SKM-1 (cell line): Measurements from ENCODE around the gene TPCN2.
"Not testable (repeated sequence)": the region's sequence is repeated elsewhere in the genome, so short reads cannot be mapped to it uniquely, and the experiment has no call there.

ENCODE experiments used
- DNase-seq: peaks from one replicate; lab custom pipeline; 2025; ENCODE audit not compliant: unreplicated experiment; lab: John Stamatoyannopoulos, UW

Gene TPCN2

GRCh38 chr11:69123593-69124545, 75.1 kb downstream of the TPCN2 start:
- DNase-seq: no peak

- no peak for DNase-seq
These were observed 77.1 kb downstream of the TPCN2 start for GRCh38 chr11:69125861-69126260.

- DNase-seq: no peak
These were observed 77.6 kb downstream of the TPCN2 start for GRCh38 chr11:69126286-69126685.

GRCh38 chr11:69127081-69127850, 78.5 kb downstream of the TPCN2 start:
- DNase-seq: no peak

- DNase-seq: no peak
These were observed 79.2 kb downstream of the TPCN2 start for GRCh38 chr11:69127884-69128283.

GRCh38 chr11:69129053-69129452, 80.3 kb downstream of the TPCN2 start:
- no peak for DNase-seq

GRCh38 chr11:69129647-69130046, 80.9 kb downstream of the TPCN2 start:
- no peak for DNase-seq

GRCh38 chr11:69130654-69131053, 81.9 kb downstream of the TPCN2 start:
- DNase-seq: no peak

- DNase-seq: no peak
These were observed 82.4 kb downstream of the TPCN2 start for GRCh38 chr11:69131121-69131566.

GRCh38 chr11:69131644-69132300, 83.0 kb downstream of the TPCN2 start:
- no peak for DNase-seq

GRCh38 chr11:69132301-69132670, 83.6 kb downstream of the TPCN2 start:
- no peak for DNase-seq

- DNase-seq: no peak
These were observed 84.5 kb downstream of the TPCN2 start for GRCh38 chr11:69133251-69133650.

- not testable (repeated sequence) for DNase-seq
These were observed 85.5 kb downstream of the TPCN2 start for GRCh38 chr11:69134182-69134581.

- DNase-seq: no peak
These were observed 86.2 kb downstream of the TPCN2 start for GRCh38 chr11:69134957-69135356.

GRCh38 chr11:69135420-69136363, 87.0 kb downstream of the TPCN2 start:
- no peak for DNase-seq

- DNase-seq: no peak
These were observed 87.7 kb downstream of the TPCN2 start for GRCh38 chr11:69136471-69136870.

- no peak for DNase-seq
These were observed 88.6 kb downstream of the TPCN2 start for GRCh38 chr11:69137151-69137844.

GRCh38 chr11:69138265-69138664, 89.5 kb downstream of the TPCN2 start:
- no peak for DNase-seq

GRCh38 chr11:69140161-69140560, 91.4 kb downstream of the TPCN2 start:
- DNase-seq: not testable (repeated sequence)

GRCh38 chr11:69140635-69141034, 91.9 kb downstream of the TPCN2 start:
- DNase-seq: no peak
